Measurements from ENCODE around the gene JTB. TPM values are rescaled to one million over a fixed set of nuclear protein-coding genes. Genes with fewer than 3 reads are reported as not detected.
"Not testable (repeated sequence)": the region's sequence is repeated elsewhere in the genome, so short reads cannot be mapped to it uniquely, and the experiment has no call there.

JTB gene
- 87.8 TPM for polyA plus RNA-seq (2013, experiment 1 of 2)
- polyA plus RNA-seq (2013, experiment 2 of 2) = 71.9 TPM

GRCh38 chr1:153977250-153978240, at the start of gene JTB:
JTB (minus strand) TSS chr1:153977674; CDS start chr1:153977252, 422 bp downstream.
- Histone ChIP-seq H3K4me3 (ENCODE audit: extremely low read depth, insufficient read depth, low read length, poor library complexity, severe bottlenecking) (peak within 1 kb of the TSS; percentile 86), H3K9me3 (ENCODE audit: control insufficient read depth, low read length) (no peaks in the 10 kb centered on the region), H3K27ac (ENCODE audit: low read depth, low read length, severe bottlenecking) (peak within 1 kb of the TSS; percentile 59), H3K4me1 (ENCODE audit: control insufficient read depth, insufficient read depth, low read length, poor library complexity, severe bottlenecking) (peaks cover 6% of the 10 kb centered on the region), H3K36me3 (ENCODE audit: control insufficient read depth, insufficient read depth, low read length) (peaks cover 70% of the 10 kb centered on the region)
- WGBS, 2 experiments (ENCODE audit: insufficient coverage in 2 of 2) = 0 to 1% methylated on average over 70 to 72 of the region's 75 CpGs

GRCh38 chr1:154019940-154020339, 42.5 kb upstream of the JTB start:
- no peaks in the 10 kb centered on the region for H3K36me3 ChIP-seq (ENCODE audit: control insufficient read depth, insufficient read depth, low read length)
- WGBS, 2 experiments (ENCODE audit: insufficient coverage in 2 of 2) = 88 to 100% methylated on average over 1 of the region's 1 CpG
- no peaks in the 10 kb centered on the region for H3K9me3 ChIP-seq (ENCODE audit: control insufficient read depth, low read length)
- no peak overlapping the region for H3K4me3 ChIP-seq (ENCODE audit: extremely low read depth, insufficient read depth, low read length, poor library complexity, severe bottlenecking)
- H3K4me1 ChIP-seq (ENCODE audit: control insufficient read depth, insufficient read depth, low read length, poor library complexity, severe bottlenecking) = no peaks in the 10 kb centered on the region
- H3K27ac ChIP-seq (ENCODE audit: low read depth, low read length, severe bottlenecking) = no peak overlapping the region

- Histone ChIP-seq H3K36me3 (ENCODE audit: control insufficient read depth, insufficient read depth, low read length) (no peaks in the 10 kb centered on the region), H3K27ac (ENCODE audit: low read depth, low read length, severe bottlenecking) (no peak overlapping the region), H3K4me3 (ENCODE audit: extremely low read depth, insufficient read depth, low read length, poor library complexity, severe bottlenecking) (no peak overlapping the region), H3K9me3 (ENCODE audit: control insufficient read depth, low read length) (no peaks in the 10 kb centered on the region), H3K4me1 (ENCODE audit: control insufficient read depth, insufficient read depth, low read length, poor library complexity, severe bottlenecking) (no peaks in the 10 kb centered on the region)
- 95 to 100% methylated on average over 1 to 3 of the region's 4 CpGs for WGBS, 2 experiments (ENCODE audit: insufficient coverage in 2 of 2)
Measured at GRCh38 chr1:154019269-154019668, 41.8 kb upstream of the JTB start.

GRCh38 chr1:154014154-154014907, 36.9 kb upstream of the JTB start:
- WGBS, 2 experiments (ENCODE audit: insufficient coverage in 2 of 2) = 84 to 89% methylated on average over 2 of the region's 3 CpGs
- Histone ChIP-seq H3K4me1 (ENCODE audit: control insufficient read depth, insufficient read depth, low read length, poor library complexity, severe bottlenecking) (no peaks in the 10 kb centered on the region), H3K4me3 (ENCODE audit: extremely low read depth, insufficient read depth, low read length, poor library complexity, severe bottlenecking) (no peak overlapping the region), H3K27ac (ENCODE audit: low read depth, low read length, severe bottlenecking) (no peak overlapping the region), H3K36me3 (ENCODE audit: control insufficient read depth, insufficient read depth, low read length) (no peaks in the 10 kb centered on the region), H3K9me3 (ENCODE audit: control insufficient read depth, low read length) (no peaks in the 10 kb centered on the region)

GRCh38 chr1:154012543-154012942, 35.1 kb upstream of the JTB start:
- H3K27ac ChIP-seq (ENCODE audit: low read depth, low read length, severe bottlenecking); H3K4me1 ChIP-seq (ENCODE audit: control insufficient read depth, insufficient read depth, low read length, poor library complexity, severe bottlenecking); H3K9me3 ChIP-seq (ENCODE audit: control insufficient read depth, low read length); H3K4me3 ChIP-seq (ENCODE audit: extremely low read depth, insufficient read depth, low read length, poor library complexity, severe bottlenecking); H3K36me3 ChIP-seq (ENCODE audit: control insufficient read depth, insufficient read depth, low read length): not testable (repeated sequence)
- WGBS, 2 experiments (ENCODE audit: insufficient coverage in 2 of 2) = 94 to 97% methylated on average over 5 to 7 of the region's 14 CpGs

- Histone ChIP-seq H3K27ac (ENCODE audit: low read depth, low read length, severe bottlenecking) (no peak overlapping the region), H3K4me1 (ENCODE audit: control insufficient read depth, insufficient read depth, low read length, poor library complexity, severe bottlenecking) (no peaks in the 10 kb centered on the region), H3K36me3 (ENCODE audit: control insufficient read depth, insufficient read depth, low read length) (no peaks in the 10 kb centered on the region), H3K9me3 (ENCODE audit: control insufficient read depth, low read length) (no peaks in the 10 kb centered on the region), H3K4me3 (ENCODE audit: extremely low read depth, insufficient read depth, low read length, poor library complexity, severe bottlenecking) (no peak overlapping the region)
- whole genome bisulfite sequencing, 2 experiments (ENCODE audit: insufficient coverage in 2 of 2) = 83% methylated on average over 1 of the region's 1 CpG; no CpG with 5 or more reads in 1 of the 2 experiments
Measured at GRCh38 chr1:154012129-154012528, 34.7 kb upstream of the JTB start.

GRCh38 chr1:154006136-154006535, 28.7 kb upstream of the JTB start:
- WGBS, 2 experiments (ENCODE audit: insufficient coverage in 2 of 2) = 100% methylated on average over 1 of the region's 3 CpGs; no CpG with 5 or more reads in 1 of the 2 experiments
- no peaks in the 10 kb centered on the region for H3K36me3 ChIP-seq (ENCODE audit: control insufficient read depth, insufficient read depth, low read length)
- no peak overlapping the region for H3K4me3 ChIP-seq (ENCODE audit: extremely low read depth, insufficient read depth, low read length, poor library complexity, severe bottlenecking)
- H3K27ac ChIP-seq (ENCODE audit: low read depth, low read length, severe bottlenecking) = no peak overlapping the region
- no peaks in the 10 kb centered on the region for H3K9me3 ChIP-seq (ENCODE audit: control insufficient read depth, low read length)
- H3K4me1 ChIP-seq (ENCODE audit: control insufficient read depth, insufficient read depth, low read length, poor library complexity, severe bottlenecking) = peaks cover 4% of the 10 kb centered on the region

GRCh38 chr1:154000420-154000819, 22.9 kb upstream of the JTB start:
- Histone ChIP-seq H3K4me3 (ENCODE audit: extremely low read depth, insufficient read depth, low read length, poor library complexity, severe bottlenecking) (no peak overlapping the region), H3K27ac (ENCODE audit: low read depth, low read length, severe bottlenecking) (no peak overlapping the region), H3K36me3 (ENCODE audit: control insufficient read depth, insufficient read depth, low read length) (no peaks in the 10 kb centered on the region), H3K4me1 (ENCODE audit: control insufficient read depth, insufficient read depth, low read length, poor library complexity, severe bottlenecking) (peaks cover 7% of the 10 kb centered on the region), H3K9me3 (ENCODE audit: control insufficient read depth, low read length) (no peaks in the 10 kb centered on the region)
- 94 to 95% methylated on average over 2 of the region's 4 CpGs for WGBS, 2 experiments (ENCODE audit: insufficient coverage in 2 of 2)

GRCh38 chr1:153996882-153997281, 19.4 kb upstream of the JTB start:
- Histone ChIP-seq H3K36me3 (ENCODE audit: control insufficient read depth, insufficient read depth, low read length) (peaks cover 34% of the 10 kb centered on the region), H3K4me1 (ENCODE audit: control insufficient read depth, insufficient read depth, low read length, poor library complexity, severe bottlenecking) (peaks cover 14% of the 10 kb centered on the region)
- WGBS, 2 experiments (ENCODE audit: insufficient coverage in 2 of 2) = 78 to 93% methylated on average over 3 to 7 of the region's 10 CpGs
- not testable (repeated sequence) for H3K4me3 ChIP-seq (ENCODE audit: extremely low read depth, insufficient read depth, low read length, poor library complexity, severe bottlenecking); H3K27ac ChIP-seq (ENCODE audit: low read depth, low read length, severe bottlenecking); H3K9me3 ChIP-seq (ENCODE audit: control insufficient read depth, low read length)

- H3K4me3 ChIP-seq (ENCODE audit: extremely low read depth, insufficient read depth, low read length, poor library complexity, severe bottlenecking) = no peak overlapping the region
- H3K27ac ChIP-seq (ENCODE audit: low read depth, low read length, severe bottlenecking) = no peak overlapping the region
- H3K4me1 ChIP-seq (ENCODE audit: control insufficient read depth, insufficient read depth, low read length, poor library complexity, severe bottlenecking) = peaks cover 10% of the 10 kb centered on the region
- H3K36me3 ChIP-seq (ENCODE audit: control insufficient read depth, insufficient read depth, low read length) = peaks cover 41% of the 10 kb centered on the region
- WGBS, 2 experiments (ENCODE audit: insufficient coverage in 2 of 2) = 93 to 98% methylated on average over 8 to 10 of the region's 11 CpGs
- no peaks in the 10 kb centered on the region for H3K9me3 ChIP-seq (ENCODE audit: control insufficient read depth, low read length)
Measured at GRCh38 chr1:153995640-153996039, 18.2 kb upstream of the JTB start.

Data from mesodermal cell (in vitro differentiated cells).